NCI-H82 treated with DMSO at 0.1 percent for 48 hours (cell line): ENCODE data around the gene GALR3.

Experiments used
- DNase-seq: peaks from one replicate; lab custom pipeline; 2025; ENCODE audit not compliant: unreplicated experiment; lab: John Stamatoyannopoulos, UW

GALR3 gene

GRCh38 chr22:37865510-37865909, 42.3 kb downstream of the GALR3 start:
- DNase-seq, result peak; percentile 46

GRCh38 chr22:37870273-37870672, 47.1 kb downstream of the GALR3 start:
- no peak for DNase-seq
